ENCODE measurements around the gene GINS2.

DNA sequence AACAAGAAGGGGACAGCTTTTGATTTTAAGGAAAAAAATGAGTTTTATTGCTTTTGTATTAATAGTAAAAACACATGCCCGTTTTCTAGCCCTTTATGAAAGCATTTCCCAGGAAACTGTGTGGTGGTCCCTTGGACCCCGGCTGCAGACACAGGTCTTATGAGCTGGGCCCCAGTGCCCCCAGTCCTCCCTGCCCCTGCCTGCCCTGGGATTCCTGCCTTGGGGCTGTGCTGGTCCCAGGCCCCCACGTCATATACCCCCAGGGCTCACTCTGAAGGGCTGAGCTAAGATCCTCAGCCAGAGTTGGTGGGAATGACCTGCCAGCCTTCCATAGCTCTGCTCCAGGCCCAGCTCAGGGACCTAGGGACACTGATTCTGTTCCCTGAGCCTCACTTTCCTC, 30.8 kb downstream of the GINS2 start:
- TF ChIP-seq POLR2A (IDR thresholded peaks at IDR 0.05; ENCODE audit: low read depth, low read length) (no peak), EZH2 (IDR thresholded peaks at IDR 0.05; ENCODE audit: borderline replicate concordance, low read depth, low read length, severe bottlenecking) (no peak), CTCF (IDR thresholded peaks at IDR 0.05; ENCODE audit: extremely low read depth in 1 of 2, insufficient read depth in 1 of 2, low read depth in 1 of 2, low read length in 2 of 2) (no peak), FOS (IDR thresholded peaks at IDR 0.05; ENCODE audit: borderline replicate concordance, insufficient read depth, low read length) (no peak), POLR2AphosphoS5 (IDR thresholded peaks at IDR 0.05; ENCODE audit: insufficient read depth, low read depth, low read length) (no peak), JUN (IDR thresholded peaks at IDR 0.05; ENCODE audit: borderline replicate concordance, insufficient read depth, insufficient read length, low read depth) (no peak), MYC (IDR thresholded peaks at IDR 0.05; ENCODE audit: low read depth, low read length) (no peak), GATA2 (IDR thresholded peaks at IDR 0.05; ENCODE audit: insufficient read depth, insufficient read length, low read depth, low read length) (no peak)
- TF ChIP-seq, protein P1, sequence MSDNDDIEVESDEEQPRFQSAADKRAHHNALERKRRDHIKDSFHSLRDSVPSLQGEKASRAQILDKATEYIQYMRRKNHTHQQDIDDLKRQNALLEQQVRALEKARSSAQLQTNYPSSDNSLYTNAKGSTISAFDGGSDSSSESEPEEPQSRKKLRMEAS (IDR thresholded peaks at IDR 0.05; ENCODE audit: insufficient read depth, insufficient read length) = no peak

Data from endothelial cell of umbilical vein (primary cell).